Left lung (tissue), 10 donors: ENCODE data around the gene NSUN3. TPM values are rescaled to one million over a fixed set of nuclear protein-coding genes. Genes with fewer than 3 reads are reported as not detected.
A peak's percentile ranks its signal among the peaks of the same experiment; 100 is the strongest.

Experiments
- ATAC-seq: fragments of 200-7000 bp; cut with Tn5 transposase; one replicate; pipeline ENCODE4 v1.9.1; 2020; ENCODE audit warnings: moderate library complexity
- DNase-seq, 4 donors: peaks; one replicate each; pipeline ENCODE4 v3.0.0-alpha.2; 2013 to 2020
- H3K27ac ChIP-seq, 2 donors: fragments of 200-600 bp; sonication (generic) in 1 of 2; one replicate each; pipeline versions ENCODE4 v1.5.0 to v1.8.0; 2020 to 2021
- H3K27me3 ChIP-seq, 2 donors: fragments of 200-600 bp; sonication (generic) in 1 of 2; one replicate each; pipeline versions ENCODE4 v1.5.0 to v1.8.0; 2020 to 2021
- H3K36me3 ChIP-seq, 2 donors: fragments of 200-600 bp; sonication (generic) in 1 of 2; one replicate each; pipeline versions ENCODE4 v1.5.0 to v1.8.0; 2020 to 2021
- H3K4me1 ChIP-seq, 2 donors: fragments of 200-600 bp; one replicate each; pipeline ENCODE4 v1.8.0; 2021
- H3K4me3 ChIP-seq, 2 donors: fragments of 200-600 bp; sonication (generic) in 1 of 2; one replicate each; pipeline versions ENCODE4 v1.5.0 to v1.8.0; 2020 to 2021; ENCODE audit warnings: mild to moderate bottlenecking in 1 of 2
- H3K9me3 ChIP-seq, 2 donors: fragments of 200-600 bp; sonication (generic) in 1 of 2; one replicate each; pipeline versions ENCODE4 v1.5.0 to v1.8.0; 2020 to 2021
- intact Hi-C, 2 donors: fragments of 100-400 bp; cut with DNase I; formaldehyde crosslinking; loops; one replicate each; pipeline versions ENCODE4 v1.11.2 to v1.14.2; 2022
- polyA plus RNA-seq, 6 donors: library from polyadenylated mRNA; unstranded; fragments of 120-200 nt; gene quantifications; one replicate each; pipeline ENCODE4 v1.2.1, GENCODE V29; 2013; ENCODE audit not compliant: insufficient read length in 6 of 6
- total RNA-seq, 2 donors: library from RNA; stranded (reverse); fragmentation: NEBNext Ultra II Directional; extraction: Animal tissue kit (Norgen Biotek cat#: 25700); gene quantifications; one replicate each; pipeline ENCODE4 v1.2.1, GENCODE V29; 2021
- TF ChIP-seq, protein P1 (sequence below), 2 donors: fragments of 200-600 bp; sonication (generic) in 1 of 2; IDR thresholded peaks; one replicate each; pipeline versions ENCODE4 v1.5.0 to v1.8.0; 2021; ENCODE audit warnings: antibody characterized with exemption in 2 of 2
- donor health status: DM: no; HTN: yes; CAD: no.
- donor health status: DM: no; HTN: no; CAD: no.

The NSUN3 gene
- total and polyA plus RNA-seq, 8 donors = 13.4 to 18.8 (median 16.3) TPM

DNA sequence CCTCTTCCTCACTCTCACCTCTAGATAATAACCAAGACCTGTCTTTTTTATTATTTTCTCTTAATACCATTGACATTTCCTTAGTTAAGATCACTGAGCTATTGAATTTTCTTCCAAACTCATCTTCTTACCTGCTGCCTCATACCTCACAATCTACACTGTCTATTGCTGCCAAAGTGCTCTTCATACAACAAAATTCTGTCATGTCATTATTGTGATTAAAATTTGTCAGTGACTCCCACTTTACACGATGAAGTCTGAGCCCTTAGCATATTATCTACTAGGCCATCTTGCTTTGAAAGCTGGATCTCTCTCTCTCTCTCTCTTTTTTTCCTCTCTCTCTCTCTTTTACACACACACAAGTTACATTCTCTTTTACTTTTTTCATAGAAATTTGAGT, 73.3 kb downstream of the NSUN3 start:
- no peaks in the 10 kb centered on the region for H3K4me1 ChIP-seq
- no peak overlapping the region for H3K27ac ChIP-seq
- DNase-seq = no peak
- no peaks in the 10 kb centered on the region for H3K36me3 ChIP-seq
- no peak overlapping the region for H3K4me3 ChIP-seq
- no peak for ATAC-seq
- no peaks in the 10 kb centered on the region for H3K27me3 ChIP-seq
- no peaks in the 10 kb centered on the region for H3K9me3 ChIP-seq
- intact Hi-C loops = no loop called here
- TF ChIP-seq, protein P1, sequence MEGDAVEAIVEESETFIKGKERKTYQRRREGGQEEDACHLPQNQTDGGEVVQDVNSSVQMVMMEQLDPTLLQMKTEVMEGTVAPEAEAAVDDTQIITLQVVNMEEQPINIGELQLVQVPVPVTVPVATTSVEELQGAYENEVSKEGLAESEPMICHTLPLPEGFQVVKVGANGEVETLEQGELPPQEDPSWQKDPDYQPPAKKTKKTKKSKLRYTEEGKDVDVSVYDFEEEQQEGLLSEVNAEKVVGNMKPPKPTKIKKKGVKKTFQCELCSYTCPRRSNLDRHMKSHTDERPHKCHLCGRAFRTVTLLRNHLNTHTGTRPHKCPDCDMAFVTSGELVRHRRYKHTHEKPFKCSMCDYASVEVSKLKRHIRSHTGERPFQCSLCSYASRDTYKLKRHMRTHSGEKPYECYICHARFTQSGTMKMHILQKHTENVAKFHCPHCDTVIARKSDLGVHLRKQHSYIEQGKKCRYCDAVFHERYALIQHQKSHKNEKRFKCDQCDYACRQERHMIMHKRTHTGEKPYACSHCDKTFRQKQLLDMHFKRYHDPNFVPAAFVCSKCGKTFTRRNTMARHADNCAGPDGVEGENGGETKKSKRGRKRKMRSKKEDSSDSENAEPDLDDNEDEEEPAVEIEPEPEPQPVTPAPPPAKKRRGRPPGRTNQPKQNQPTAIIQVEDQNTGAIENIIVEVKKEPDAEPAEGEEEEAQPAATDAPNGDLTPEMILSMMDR (IDR thresholded peaks at IDR 0.05) = no peak

DNA sequence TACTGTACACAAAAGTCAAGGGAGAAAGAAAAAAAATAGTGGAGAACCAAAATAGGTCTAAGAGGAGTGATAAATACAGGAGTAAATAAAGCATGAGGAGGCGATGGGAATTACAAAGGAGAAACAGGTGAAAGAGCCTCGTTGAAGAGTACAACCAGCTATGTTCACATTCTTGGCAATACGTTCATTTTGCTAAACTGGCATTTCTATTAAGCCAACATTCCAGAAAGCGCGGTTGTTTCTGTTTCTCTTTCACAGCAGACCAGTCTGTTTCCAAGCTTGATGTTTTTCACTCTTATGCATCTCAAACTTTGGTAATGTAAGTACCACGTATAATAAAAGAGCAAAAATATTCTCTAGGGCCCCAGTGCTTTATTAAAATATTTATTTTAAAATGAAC, 74.5 kb downstream of the NSUN3 start:
- intact Hi-C loops = no loop called here
- H3K4me1 ChIP-seq = no peaks in the 10 kb centered on the region
- H3K27ac ChIP-seq = no peak overlapping the region
- TF ChIP-seq, protein P1 (IDR thresholded peaks at IDR 0.05) = no peak
- no peaks in the 10 kb centered on the region for H3K36me3 ChIP-seq
- DNase-seq (peak in 1 of 4 donors; percentile 6), ATAC-seq (peak; percentile 57)
- no peaks in the 10 kb centered on the region for H3K27me3 ChIP-seq
- no peaks in the 10 kb centered on the region for H3K9me3 ChIP-seq
- H3K4me3 ChIP-seq = no peak overlapping the region

DNA sequence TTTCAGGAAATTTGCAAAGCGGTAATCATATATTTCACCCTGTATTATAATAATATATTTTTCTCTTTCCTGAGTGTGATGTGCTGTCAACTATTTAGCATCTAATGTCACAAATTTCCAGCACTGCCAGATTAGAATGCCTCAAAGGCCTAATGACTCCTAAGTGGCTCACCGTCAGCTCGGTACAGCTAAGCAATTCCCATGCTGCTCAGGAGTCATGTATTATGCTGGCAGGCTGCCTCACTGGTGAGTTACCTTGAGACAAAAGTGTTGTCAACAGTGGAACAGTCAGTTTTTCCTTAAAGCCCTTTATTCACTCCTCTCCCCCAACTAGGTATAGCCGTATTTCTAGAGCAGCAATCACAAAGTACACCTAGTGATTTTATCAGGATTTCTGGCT, 83.6 kb downstream of the NSUN3 start:
- ATAC-seq = no peak
- no peaks in the 10 kb centered on the region for H3K27me3 ChIP-seq

DNA sequence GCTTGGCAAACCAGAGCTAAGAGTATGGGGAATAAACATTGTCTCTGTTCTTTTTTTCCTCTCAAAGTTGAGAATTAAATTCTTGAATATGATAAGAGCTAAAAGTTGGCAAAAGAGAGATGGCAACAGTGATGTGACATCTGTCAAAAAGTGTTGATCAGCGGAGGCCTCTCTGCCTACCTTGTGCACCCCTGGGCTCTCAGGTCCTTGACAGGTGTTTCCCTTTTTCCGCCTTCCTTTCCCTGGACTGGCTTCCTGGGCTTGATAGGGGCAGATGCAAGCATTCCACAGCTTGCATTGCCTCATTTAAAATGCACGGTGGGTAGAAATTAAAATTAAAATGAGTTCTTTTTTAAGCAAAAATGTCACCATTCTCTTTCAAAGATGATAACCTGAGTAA, 84.2 kb downstream of the NSUN3 start:
- DNase-seq = no peak
- ATAC-seq = no peak
- intact Hi-C loops = no loop called here
- TF ChIP-seq, protein P1 (IDR thresholded peaks at IDR 0.05) = no peak
- H3K9me3 ChIP-seq = no peaks in the 10 kb centered on the region
- no peaks in the 10 kb centered on the region for H3K36me3 ChIP-seq
- no peaks in the 10 kb centered on the region for H3K27me3 ChIP-seq
- H3K4me1 ChIP-seq = no peaks in the 10 kb centered on the region
- no peak overlapping the region for H3K4me3 ChIP-seq
- H3K27ac ChIP-seq = no peak overlapping the region

More for the DNA sequence above, 83.6 kb downstream of the NSUN3 start:
- intact Hi-C loops = no loop called here
- no peak for DNase-seq
- Histone ChIP-seq H3K9me3 (no peaks in the 10 kb centered on the region), H3K36me3 (no peaks in the 10 kb centered on the region), H3K27ac (no peak overlapping the region), H3K4me1 (no peaks in the 10 kb centered on the region), H3K4me3 (no peak overlapping the region)
- TF ChIP-seq, protein P1 (IDR thresholded peaks at IDR 0.05) = no peak

DNA sequence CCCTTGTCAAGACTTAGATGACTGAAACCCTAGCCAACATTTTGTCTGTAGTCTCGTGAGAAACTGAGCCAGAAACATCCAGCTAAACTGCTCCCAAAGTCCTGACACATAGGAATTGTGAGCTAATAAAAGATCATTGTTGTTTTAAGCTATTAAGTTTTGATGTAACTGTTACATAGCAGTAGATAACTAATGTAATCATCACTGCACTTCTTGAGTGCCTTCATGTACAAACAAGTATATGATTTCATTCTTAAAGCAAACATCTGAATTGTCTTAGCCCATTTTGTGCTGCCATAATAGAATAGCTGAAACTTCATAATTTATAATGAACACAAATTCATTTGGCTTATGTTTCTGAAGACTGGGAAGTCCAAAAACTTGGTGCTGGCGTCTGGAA, 87.3 kb downstream of the NSUN3 start:
- intact Hi-C loops = no loop called here
- no peak for ATAC-seq
- no peaks in the 10 kb centered on the region for H3K36me3 ChIP-seq
- H3K4me3 ChIP-seq = no peak overlapping the region
- no peaks in the 10 kb centered on the region for H3K27me3 ChIP-seq
- TF ChIP-seq, protein P1 (IDR thresholded peaks at IDR 0.05) = no peak
- H3K27ac ChIP-seq = no peak overlapping the region
- no peak for DNase-seq
- no peaks in the 10 kb centered on the region for H3K4me1 ChIP-seq
- no peaks in the 10 kb centered on the region for H3K9me3 ChIP-seq
